AML-193 (cell line): ENCODE measurements around the gene TMPRSS11F.
A peak's percentile ranks its signal among the peaks of the same experiment; 100 is the strongest.
"Not testable (repeated sequence)": the region's sequence is repeated elsewhere in the genome, so short reads cannot be mapped to it uniquely, and the experiment has no call there.

Experiments used
- DNase-seq, 2 experiments: peaks; one replicate each; lab custom pipeline; 2025; lab: John Stamatoyannopoulos, UW

TMPRSS11F gene

GRCh38 chr4:68129793-68130192 lies at the start of gene TMPRSS11F:
TSS of gene TMPRSS11F (minus strand) at chr4:68129869. CDS start at chr4:68129820, 49 bp downstream.
- DNase-seq = no peak

DNA sequence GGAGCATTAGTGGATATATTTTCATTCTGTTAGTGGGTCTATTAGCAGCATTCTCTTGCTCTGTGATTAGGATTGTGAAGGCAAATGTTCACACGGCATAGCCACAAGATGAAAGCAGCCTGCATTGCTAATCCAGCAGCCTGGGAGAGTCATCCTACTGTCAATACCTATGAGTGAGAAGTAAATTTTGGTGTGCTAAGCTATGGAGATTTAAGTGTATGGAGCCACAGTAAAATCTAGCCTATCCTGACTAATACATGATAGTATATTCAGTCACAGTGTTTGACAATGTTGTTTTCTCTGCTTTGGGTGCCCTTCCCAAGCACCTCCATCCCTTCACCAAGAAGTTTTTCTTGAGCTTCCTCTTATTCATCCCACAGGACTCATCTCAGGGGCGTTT lies 47.2 kb upstream of the TMPRSS11F start:
- no peak for DNase-seq

GRCh38 chr4:68176500-68176899 lies 46.8 kb upstream of the TMPRSS11F start:
- DNase-seq = no peak

DNA sequence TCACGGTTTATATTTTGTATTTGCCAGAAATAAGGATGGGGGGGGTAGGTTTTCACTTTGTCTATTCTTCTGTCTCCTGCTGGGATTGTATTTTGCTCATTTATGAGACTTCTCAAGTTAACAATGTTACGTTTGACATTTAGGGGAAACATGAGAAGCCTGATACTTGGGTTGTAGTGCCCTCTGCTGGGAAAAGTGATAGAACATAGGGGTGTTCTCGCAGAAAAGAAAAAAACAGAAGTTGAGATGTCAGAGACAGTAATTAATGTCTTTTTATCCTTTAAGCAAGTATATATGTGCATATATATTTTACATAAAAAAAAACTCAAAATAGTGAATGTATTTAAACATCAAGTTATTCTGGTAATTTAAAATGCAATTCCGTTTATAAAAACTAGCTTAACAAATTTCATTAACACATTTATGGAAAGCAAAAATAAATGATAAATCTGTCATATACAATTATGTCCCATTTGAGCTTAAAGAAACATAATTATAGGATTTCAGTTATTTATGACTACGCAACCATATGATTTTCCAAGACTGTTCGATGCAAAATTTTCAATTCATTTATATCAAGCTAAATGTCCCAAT lies 46.0 kb upstream of the TMPRSS11F start:
- peak; percentile 32 to 50 for DNase-seq

GRCh38 chr4:68174389-68174788 lies 44.7 kb upstream of the TMPRSS11F start:
- DNase-seq = not testable (repeated sequence)

GRCh38 chr4:68172147-68172546 lies 42.5 kb upstream of the TMPRSS11F start:
- not testable (repeated sequence) for DNase-seq

GRCh38 chr4:68167706-68168105 lies 38.0 kb upstream of the TMPRSS11F start:
- no peak for DNase-seq

DNA sequence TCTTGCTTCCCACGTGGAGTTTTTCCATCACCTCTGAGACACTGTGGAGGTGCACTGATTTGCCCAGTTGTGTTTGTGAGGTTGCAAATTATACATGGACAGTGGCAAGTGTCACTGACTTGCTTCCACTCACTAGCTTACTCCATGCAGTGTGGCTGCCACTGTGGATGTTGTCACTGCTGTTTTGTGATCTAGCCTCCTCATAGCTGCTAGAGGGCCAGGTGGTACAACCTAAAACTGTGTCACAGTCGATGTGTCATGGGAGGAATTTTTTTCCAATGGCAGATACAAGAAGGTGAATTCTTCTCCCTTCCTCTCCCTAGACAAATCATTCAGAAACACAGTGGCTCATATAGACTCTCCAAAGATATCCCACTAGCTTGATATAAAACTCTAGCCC lies 37.5 kb upstream of the TMPRSS11F start:
- no peak for DNase-seq

GRCh38 chr4:68163754-68164153 lies 34.1 kb upstream of the TMPRSS11F start:
- no peak for DNase-seq

GRCh38 chr4:68162196-68162595 lies 32.5 kb upstream of the TMPRSS11F start:
- DNase-seq = no peak

DNA sequence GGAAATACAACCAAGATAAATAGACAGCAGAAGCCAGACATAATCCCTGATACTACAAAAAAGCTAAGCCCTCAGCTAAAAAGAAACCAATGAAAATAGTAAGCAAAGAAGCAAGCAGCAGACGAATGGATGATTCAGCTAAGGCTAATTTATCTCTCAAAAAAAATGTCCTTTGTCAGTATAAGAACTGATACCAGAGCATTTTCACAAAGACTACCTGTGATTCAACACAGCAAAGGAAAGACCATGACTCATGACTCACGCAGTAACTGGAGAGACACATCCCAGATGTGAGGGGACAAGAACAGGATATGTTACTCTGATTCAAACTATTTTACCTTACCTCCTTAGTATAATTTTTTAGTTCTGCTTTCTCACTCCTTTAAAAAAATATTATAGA lies 22.7 kb upstream of the TMPRSS11F start:
- no peak for DNase-seq

DNA sequence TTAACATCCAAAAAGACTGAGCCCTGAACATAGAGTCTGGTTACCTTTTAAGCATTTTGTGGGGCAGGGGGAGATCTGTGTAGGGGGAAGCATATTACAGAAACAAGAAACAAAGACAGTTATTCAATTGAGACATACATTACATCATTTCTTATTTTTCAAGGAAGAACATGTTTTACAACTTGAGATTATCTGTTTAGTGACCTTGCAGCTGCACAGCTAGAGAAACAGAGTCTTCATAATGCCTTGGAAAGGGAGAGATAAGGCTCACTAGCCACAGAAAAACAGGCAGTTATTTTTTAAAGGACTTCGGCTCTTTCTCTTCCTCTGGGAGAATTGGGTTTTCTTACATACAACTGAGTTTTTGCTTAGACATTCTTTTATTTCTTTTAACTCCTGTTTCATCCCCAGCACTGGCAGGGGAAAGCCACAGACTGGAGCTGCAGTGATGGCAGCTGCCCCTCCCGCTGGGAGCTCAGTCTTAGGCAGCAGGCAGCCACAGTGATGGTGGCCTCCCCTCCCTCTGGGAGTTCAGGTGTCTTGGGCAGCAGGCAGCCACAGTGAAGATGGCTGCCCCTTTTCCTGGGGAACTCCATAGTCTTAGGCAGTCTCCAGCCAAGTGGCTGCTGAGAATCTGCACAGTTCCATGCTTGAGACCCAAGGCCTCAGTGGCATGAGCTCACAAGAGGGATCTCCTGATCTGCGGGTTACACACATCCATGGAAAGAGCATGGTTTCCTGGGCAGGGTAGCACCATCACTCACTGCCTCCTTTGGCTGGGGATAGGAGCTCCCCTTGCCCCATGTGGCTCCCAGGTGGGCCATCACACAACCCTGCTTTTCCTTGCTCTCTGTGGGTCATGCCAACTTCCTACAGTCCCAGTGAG lies 19.4 kb upstream of the TMPRSS11F start:
- no peak for DNase-seq

DNA sequence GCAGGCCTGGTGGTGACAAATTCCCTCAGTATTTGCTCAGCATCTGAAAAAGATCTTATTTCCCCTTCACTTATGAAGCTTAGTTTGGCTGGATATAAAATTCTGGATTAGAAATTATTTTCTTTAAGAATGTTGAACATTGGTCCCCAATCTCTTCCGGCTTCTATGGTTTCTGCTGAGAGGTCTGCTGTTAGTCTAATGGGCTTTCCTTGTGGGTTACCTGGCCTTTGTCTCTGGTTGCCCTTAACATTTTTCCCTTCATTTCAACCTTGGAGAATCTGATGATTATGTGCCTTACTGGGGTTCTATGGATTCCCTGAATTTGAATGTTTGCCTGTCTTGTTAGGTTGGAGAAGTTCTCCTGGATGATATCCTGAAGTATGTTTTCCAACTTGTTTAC lies 17.4 kb upstream of the TMPRSS11F start:
- no peak for DNase-seq

- no peak for DNase-seq
Observed at GRCh38 chr4:68145261-68145660, 15.6 kb upstream of the TMPRSS11F start.

GRCh38 chr4:68141852-68142251 lies 12.2 kb upstream of the TMPRSS11F start:
- no peak for DNase-seq

DNA sequence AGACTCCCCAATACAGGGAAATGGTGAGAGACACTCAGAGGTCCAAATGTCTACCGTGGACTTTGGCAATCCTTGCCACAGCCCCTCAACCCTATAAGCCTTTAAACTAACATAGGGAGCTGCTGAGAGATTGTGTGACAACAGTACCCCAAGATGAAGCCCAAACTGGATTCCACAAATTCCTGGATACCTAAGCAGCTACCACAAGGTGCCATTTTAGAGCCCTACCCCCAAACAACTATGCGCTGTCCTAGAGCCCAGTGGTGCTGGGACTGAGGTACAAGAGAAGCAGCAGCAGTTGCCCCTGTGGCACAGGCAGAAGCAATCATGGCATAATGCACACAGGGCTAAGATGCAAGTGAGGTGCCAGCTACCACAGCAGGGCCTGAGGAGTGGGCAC lies 2.7 kb upstream of the TMPRSS11F start:
- no peak for DNase-seq

DNA sequence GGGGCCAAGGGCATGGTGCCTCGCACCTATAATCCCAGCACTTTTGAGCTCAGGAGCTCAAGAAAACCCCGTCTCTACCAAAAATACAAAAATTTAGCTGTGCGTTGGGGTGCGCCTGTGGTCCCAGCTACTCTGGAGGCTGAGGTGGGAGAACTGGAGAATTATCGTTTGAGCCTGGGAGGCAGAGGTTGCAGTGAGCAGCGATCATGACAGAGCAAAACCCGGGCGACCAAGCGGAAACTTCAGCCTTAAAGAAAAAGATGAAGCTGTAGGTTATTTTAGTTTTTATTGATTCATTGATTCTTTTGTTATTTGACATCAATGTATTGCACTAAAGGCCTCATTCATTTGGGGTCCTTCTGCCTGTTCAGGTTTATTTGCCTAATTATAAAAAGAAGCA lies 5.4 kb downstream of the TMPRSS11F start:
- DNase-seq = no peak

GRCh38 chr4:68123525-68123924 lies 6.1 kb downstream of the TMPRSS11F start:
- no peak for DNase-seq

DNA sequence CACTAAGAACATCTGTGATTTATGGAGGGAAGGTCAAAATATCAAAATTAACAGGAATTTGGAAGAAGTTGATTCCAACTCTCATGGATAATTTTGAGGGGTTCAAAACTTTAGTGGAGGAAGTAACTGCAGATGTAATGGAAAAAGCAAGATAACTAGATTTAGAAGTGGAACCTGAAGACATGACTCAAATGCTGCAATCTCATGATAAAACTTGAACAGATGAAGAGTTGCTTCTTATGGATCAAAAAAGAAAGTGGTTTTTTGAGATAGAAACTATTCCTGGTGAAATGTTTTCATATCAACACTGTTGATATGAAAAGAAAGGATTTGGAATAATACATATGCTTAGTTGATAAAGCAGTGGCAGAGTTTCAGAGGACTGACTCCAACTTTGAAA lies 9.7 kb downstream of the TMPRSS11F start:
- DNase-seq = no peak

DNA sequence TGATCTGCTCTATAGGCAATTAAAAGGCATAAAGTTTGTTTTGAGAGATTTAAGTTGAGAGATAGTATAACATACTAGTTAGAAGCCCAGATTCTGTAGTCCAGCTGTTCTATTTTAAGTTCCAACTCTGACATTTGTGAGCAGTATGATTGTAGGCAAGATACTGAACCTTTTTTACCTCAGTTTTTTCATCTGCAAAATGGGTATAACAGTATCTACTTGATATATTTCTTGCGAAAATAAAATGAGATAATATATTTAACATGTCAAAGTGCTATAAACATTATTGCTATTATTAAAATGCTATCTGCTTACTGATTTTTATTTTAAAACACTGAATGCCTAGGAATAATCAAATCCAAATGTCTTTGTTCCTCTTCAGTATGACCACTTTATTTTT lies 19.2 kb downstream of the TMPRSS11F start:
- DNase-seq = no peak

- DNase-seq = no peak
Observed at GRCh38 chr4:68109868-68110267, 19.8 kb downstream of the TMPRSS11F start.

GRCh38 chr4:68082758-68083157 lies 46.9 kb downstream of the TMPRSS11F start:
- DNase-seq = no peak

DNA sequence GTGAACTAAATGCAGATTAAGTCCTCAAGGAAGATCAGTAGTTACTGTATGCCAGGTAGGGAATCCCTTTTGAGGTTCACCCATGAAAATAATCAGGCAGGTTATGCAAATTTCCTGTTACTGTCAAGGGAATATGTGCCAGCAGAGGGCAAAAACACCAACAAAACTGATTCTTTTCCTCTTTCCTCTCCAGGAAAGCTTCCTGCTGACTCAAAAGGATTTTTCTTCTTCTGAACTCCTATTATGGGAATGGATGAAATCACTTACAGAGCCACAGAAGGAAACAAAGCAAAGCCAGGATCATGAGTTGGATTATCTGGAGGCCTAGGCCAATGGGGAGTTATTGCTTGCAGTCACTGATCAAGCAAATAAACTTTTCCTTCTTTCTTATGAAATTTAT lies 49.7 kb downstream of the TMPRSS11F start:
- no peak for DNase-seq

- DNase-seq = no peak
Observed at GRCh38 chr4:68077737-68078136, 51.9 kb downstream of the TMPRSS11F start.
